Liver (tissue), 9 donors: ENCODE data around the gene DDX54. TPM values are rescaled to one million over a fixed set of nuclear protein-coding genes. Genes with fewer than 3 reads are reported as not detected.

Source experiments
- DNase-seq: peaks from one replicate; pipeline ENCODE4 v3.0.0-alpha.2; 2017; ENCODE audit warnings: low spot score
- H3K27ac ChIP-seq, 2 donors: one replicate each; pipeline ENCODE4 v1.7.0; 2013; ENCODE audit warnings: inconsistent platforms in 2 of 2, low read length in 2 of 2, control low read depth in 1 of 2, low read depth in 1 of 2, mild to moderate bottlenecking in 1 of 2
- H3K27me3 ChIP-seq, 4 donors: one replicate each; pipeline versions ENCODE4 v1.6.1 to v1.7.0; 2013; ENCODE audit warnings: low read length in 3 of 4, inconsistent platforms in 1 of 4, mild to moderate bottlenecking in 1 of 4, moderate library complexity in 1 of 4; ENCODE audit not compliant: control insufficient read depth in 4 of 4, insufficient read depth in 4 of 4
- H3K36me3 ChIP-seq, 4 donors: one replicate each; pipeline versions ENCODE4 v1.6.1 to v1.7.0; 2013; ENCODE audit warnings: low read length in 3 of 4, mild to moderate bottlenecking in 3 of 4, low read depth in 1 of 4, moderate library complexity in 1 of 4; ENCODE audit not compliant: control insufficient read depth in 4 of 4, insufficient read depth in 3 of 4
- H3K4me1 ChIP-seq, 4 donors: one replicate each; pipeline versions ENCODE4 v1.6.1 to v1.7.0; 2013; ENCODE audit warnings: low read length in 3 of 4, mild to moderate bottlenecking in 3 of 4, moderate library complexity in 1 of 4; ENCODE audit not compliant: control insufficient read depth in 4 of 4, insufficient read depth in 4 of 4
- H3K4me3 ChIP-seq, 3 donors: one replicate each; pipeline versions ENCODE4 v1.6.1 to v1.7.0; 2013; ENCODE audit warnings: low read length in 3 of 3, control low read depth in 1 of 3, low read depth in 1 of 3, mild to moderate bottlenecking in 1 of 3
- H3K9ac ChIP-seq, 2 donors: one replicate each; pipeline ENCODE4 v1.7.0; 2013; ENCODE audit warnings: low read length in 2 of 2, mild to moderate bottlenecking in 2 of 2, moderate library complexity in 2 of 2, control low read depth in 1 of 2, low read depth in 1 of 2
- H3K9me3 ChIP-seq, 4 donors: one replicate each; pipeline versions ENCODE4 v1.6.1 to v1.7.0; 2013; ENCODE audit warnings: low read length in 3 of 4; ENCODE audit not compliant: control insufficient read depth in 4 of 4
- ATF3 ChIP-seq: IDR thresholded peaks from 2 replicates; pipeline ENCODE4 v1.6.1; 2016; ENCODE audit warnings: antibody characterized with exemption
- EGR1 ChIP-seq, 2 donors: IDR thresholded peaks; 2 replicates each; pipeline ENCODE4 v1.6.1; 2016 to 2018; ENCODE audit warnings: antibody characterized with exemption in 2 of 2, low read depth in 2 of 2
- FOXA1 ChIP-seq: IDR thresholded peaks from 2 replicates; pipeline ENCODE4 v1.6.1; 2016; ENCODE audit warnings: antibody characterized with exemption
- FOXA2 ChIP-seq: IDR thresholded peaks from 2 replicates; pipeline ENCODE4 v1.6.1; 2016; ENCODE audit warnings: antibody characterized with exemption
- GABPA ChIP-seq, 2 donors: IDR thresholded peaks in 1 of 2; conservative IDR thresholded peaks in 1 of 2; 2 replicates each; pipeline ENCODE4 v1.6.1; 2016; ENCODE audit warnings: antibody characterized with exemption in 2 of 2, mild to moderate bottlenecking in 1 of 2, moderate library complexity in 1 of 2
- HNF4A ChIP-seq, 2 donors: conservative IDR thresholded peaks; 2 replicates each; pipeline ENCODE4 v1.6.1; 2016; ENCODE audit warnings: antibody characterized with exemption in 2 of 2, mild to moderate bottlenecking in 2 of 2
- HNF4G ChIP-seq: IDR thresholded peaks from 2 replicates; pipeline ENCODE4 v1.6.1; 2016; ENCODE audit warnings: antibody characterized with exemption
- JUND ChIP-seq, 2 donors: IDR thresholded peaks; 2 replicates each; pipeline ENCODE4 v1.6.1; 2016; ENCODE audit warnings: antibody characterized with exemption in 2 of 2
- MAX ChIP-seq: IDR thresholded peaks from 2 replicates; pipeline ENCODE4 v1.6.1; 2016; ENCODE audit warnings: antibody characterized with exemption
- NR2F2 ChIP-seq: IDR thresholded peaks from 2 replicates; pipeline ENCODE4 v1.6.1; 2016; ENCODE audit warnings: antibody characterized with exemption
- RAD21 ChIP-seq, 2 donors: IDR thresholded peaks; 2 replicates each; pipeline ENCODE4 v1.6.1; 2016; ENCODE audit warnings: antibody characterized with exemption in 2 of 2, mild to moderate bottlenecking in 2 of 2
- REST ChIP-seq: IDR thresholded peaks from 2 replicates; pipeline ENCODE4 v1.6.1; 2016; ENCODE audit warnings: antibody characterized with exemption, mild to moderate bottlenecking
- RXRA ChIP-seq, 2 donors: IDR thresholded peaks; 2 replicates each; pipeline ENCODE4 v1.6.1; 2017 to 2018; ENCODE audit warnings: antibody characterized with exemption in 2 of 2, mild to moderate bottlenecking in 1 of 2
- SP1 ChIP-seq: IDR thresholded peaks from 2 replicates; pipeline ENCODE4 v1.6.1; 2018; ENCODE audit warnings: antibody characterized with exemption, mild to moderate bottlenecking
- TAF1 ChIP-seq: conservative IDR thresholded peaks from 2 replicates; pipeline ENCODE4 v1.6.1; 2016; ENCODE audit warnings: antibody characterized with exemption, mild to moderate bottlenecking
- YY1 ChIP-seq: IDR thresholded peaks from 2 replicates; pipeline ENCODE4 v1.6.1; 2016; ENCODE audit warnings: antibody characterized with exemption, mild to moderate bottlenecking
- WGBS: extraction: QIAGEN DNeasy Blood & Tissue Kit; methylation state at CpG from one replicate; pipeline ENCODE4 v1.1.7; 2013; 5-methylcytosine and 5-hydroxymethylcytosine counted together
- polyA plus RNA-seq, 2 donors: library from polyadenylated mRNA; stranded (reverse) in 1 of 2; unstranded in 1 of 2; fragments of 200-250 nt in 1 of 2; fragments of >200 nt in 1 of 2; fragmentation: Nextera tagmentation in 1 of 2; extraction: Ambion mirVana in 1 of 2; gene quantifications; one replicate each; pipeline versions ENCODE4 v1.2.1 to v1.2.3, GENCODE V29; 2013 to 2015
- total RNA-seq, 2 donors: library from RNA; depleted of rRNA; stranded (reverse); fragments of >200 nt; gene quantifications; one replicate each; pipeline ENCODE4 v1.2.3, GENCODE V29; 2014
- TF ChIP-seq, protein P1 (sequence below): fragments of 150-350 bp; IDR thresholded peaks from 2 replicates; pipeline ENCODE4 v1.5.1; 2017; ENCODE audit warnings: improper control_type of control experiment, low read depth, low read length; ENCODE audit not compliant: missing input control
- donor health status: healthy.
- donor health status: healthy.
- donor health status: healthy.
- donor health status: healthy.
- donor health status: healthy.

DDX54 gene
- total and polyA plus RNA-seq, 4 donors: 20.2 to 28.4 (median 21.6) TPM

- Histone ChIP-seq H3K36me3 (peaks cover 22 to 75% (median 54%) of the 10 kb centered on the region in 4 donors), H3K27me3 (no peaks in the 10 kb centered on the region), H3K9me3 (no peaks in the 10 kb centered on the region), H3K9ac (no peak overlapping the region), H3K4me3 (no peak overlapping the region), H3K27ac (no peak overlapping the region), H3K4me1 (no peaks in the 10 kb centered on the region)
- WGBS: 94% methylated on average over 7 of the region's 7 CpGs
- no peak for DNase-seq
- TF ChIP-seq YY1: no peak
- TF ChIP-seq RXRA (IDR thresholded peaks at IDR 0.05): no peak
- TF ChIP-seq FOXA1: no peak
- TF ChIP-seq ATF3: no peak
- TF ChIP-seq EGR1 (IDR thresholded peaks at IDR 0.05; ENCODE audit: low read depth in 2 of 2): no peak
- TF ChIP-seq, protein P1, sequence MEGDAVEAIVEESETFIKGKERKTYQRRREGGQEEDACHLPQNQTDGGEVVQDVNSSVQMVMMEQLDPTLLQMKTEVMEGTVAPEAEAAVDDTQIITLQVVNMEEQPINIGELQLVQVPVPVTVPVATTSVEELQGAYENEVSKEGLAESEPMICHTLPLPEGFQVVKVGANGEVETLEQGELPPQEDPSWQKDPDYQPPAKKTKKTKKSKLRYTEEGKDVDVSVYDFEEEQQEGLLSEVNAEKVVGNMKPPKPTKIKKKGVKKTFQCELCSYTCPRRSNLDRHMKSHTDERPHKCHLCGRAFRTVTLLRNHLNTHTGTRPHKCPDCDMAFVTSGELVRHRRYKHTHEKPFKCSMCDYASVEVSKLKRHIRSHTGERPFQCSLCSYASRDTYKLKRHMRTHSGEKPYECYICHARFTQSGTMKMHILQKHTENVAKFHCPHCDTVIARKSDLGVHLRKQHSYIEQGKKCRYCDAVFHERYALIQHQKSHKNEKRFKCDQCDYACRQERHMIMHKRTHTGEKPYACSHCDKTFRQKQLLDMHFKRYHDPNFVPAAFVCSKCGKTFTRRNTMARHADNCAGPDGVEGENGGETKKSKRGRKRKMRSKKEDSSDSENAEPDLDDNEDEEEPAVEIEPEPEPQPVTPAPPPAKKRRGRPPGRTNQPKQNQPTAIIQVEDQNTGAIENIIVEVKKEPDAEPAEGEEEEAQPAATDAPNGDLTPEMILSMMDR: no peak
- no peak for TF ChIP-seq GABPA (IDR thresholded peaks at IDR 0.05 in 1 of 2, conservative IDR thresholded peaks at IDR 0.05 in 1 of 2)
- no peak for TF ChIP-seq HNF4A (conservative IDR thresholded peaks at IDR 0.05)
- TF ChIP-seq TAF1: no peak
- no peak for TF ChIP-seq SP1
- no peak for TF ChIP-seq FOXA2
- no peak for TF ChIP-seq REST
- TF ChIP-seq RAD21 (IDR thresholded peaks at IDR 0.05): no peak
- TF ChIP-seq MAX: no peak
- no peak for TF ChIP-seq JUND (IDR thresholded peaks at IDR 0.05)
- no peak for TF ChIP-seq NR2F2
Measured at GRCh38 chr12:113173081-113173698, 12.1 kb downstream of the DDX54 start.

GRCh38 chr12:113172185-113172584 lies 13.1 kb downstream of the DDX54 start:
- Histone ChIP-seq H3K9me3 (no peaks in the 10 kb centered on the region), H3K36me3 (peaks cover 26 to 67% (median 47%) of the 10 kb centered on the region in 4 donors), H3K4me1 (no peaks in the 10 kb centered on the region), H3K27ac (no peak overlapping the region), H3K27me3 (no peaks in the 10 kb centered on the region), H3K9ac (no peak overlapping the region), H3K4me3 (no peak overlapping the region)
- DNase-seq: no peak
- no peak for TF ChIP-seq RXRA (IDR thresholded peaks at IDR 0.05)
- TF ChIP-seq TAF1: no peak
- TF ChIP-seq REST: no peak
- TF ChIP-seq EGR1 (IDR thresholded peaks at IDR 0.05; ENCODE audit: low read depth in 2 of 2): no peak
- no peak for TF ChIP-seq FOXA2
- no peak for TF ChIP-seq HNF4G
- no peak for TF ChIP-seq NR2F2
- no peak for TF ChIP-seq RAD21 (IDR thresholded peaks at IDR 0.05)
- no peak for TF ChIP-seq MAX
- TF ChIP-seq, protein P1: no peak
- WGBS: 96% methylated on average over 20 of the region's 20 CpGs
